DMS79 treated with DMSO at 0.1 percent for 48 hours (cell line): Measurements from ENCODE around the gene SFXN4.
"Not testable (repeated sequence)": the region's sequence is repeated elsewhere in the genome, so short reads cannot be mapped to it uniquely, and the experiment has no call there.

Experiments used
- DNase-seq: peaks from one replicate; lab custom pipeline; 2025; lab: John Stamatoyannopoulos, UW

The SFXN4 gene

DNA sequence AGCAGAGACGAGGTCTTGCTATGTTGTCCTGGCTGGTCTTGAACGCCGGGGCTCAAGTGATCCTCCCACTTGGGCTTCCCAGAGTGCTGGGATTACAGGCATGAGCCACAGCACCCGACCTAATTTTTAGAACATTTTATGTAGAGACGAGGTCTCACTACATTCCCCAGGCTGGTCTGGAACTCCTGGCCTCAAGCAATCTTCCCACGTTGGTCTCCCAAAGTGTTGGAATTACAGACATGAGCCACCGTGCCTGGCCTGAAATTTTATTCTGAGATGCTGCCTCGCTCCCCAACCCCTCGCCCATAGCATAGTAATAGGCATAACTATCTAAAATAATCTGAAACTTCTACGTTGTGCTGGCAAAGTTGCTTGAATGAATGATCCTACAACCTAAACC lies 21.9 kb downstream of the SFXN4 start:
- no peak for DNase-seq

DNA sequence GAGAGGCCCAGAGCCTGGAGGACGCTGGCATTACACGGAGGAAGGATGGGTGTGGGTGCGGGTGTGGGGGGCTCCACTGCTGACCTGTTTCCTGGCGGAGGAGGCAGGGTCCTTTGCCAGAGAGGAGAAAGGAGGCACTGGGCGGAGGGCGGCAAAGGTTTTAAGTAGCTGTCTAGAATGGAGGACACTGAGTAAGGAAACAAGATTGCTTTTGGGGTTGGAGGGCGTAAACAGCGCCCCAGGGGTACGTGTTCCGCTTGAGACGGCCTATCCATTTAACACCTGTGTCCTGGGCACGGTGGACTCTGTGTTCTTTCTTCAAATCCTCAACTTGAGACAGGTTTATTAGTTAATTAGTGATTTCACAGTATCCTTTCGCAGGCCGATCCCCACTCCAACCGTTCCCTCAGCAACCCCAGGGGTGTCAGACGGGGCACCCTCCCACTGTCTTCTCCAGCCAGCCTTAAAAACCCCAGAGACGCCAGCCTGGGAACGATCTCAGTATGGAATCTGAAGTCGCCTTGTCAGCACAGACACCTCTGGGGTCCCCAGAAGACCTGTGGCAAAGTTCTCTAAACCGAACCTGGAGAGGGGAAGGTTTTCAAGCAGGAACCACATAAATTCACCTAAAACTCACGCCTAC lies 24.8 kb downstream of the SFXN4 start:
- DNase-seq: no peak

DNA sequence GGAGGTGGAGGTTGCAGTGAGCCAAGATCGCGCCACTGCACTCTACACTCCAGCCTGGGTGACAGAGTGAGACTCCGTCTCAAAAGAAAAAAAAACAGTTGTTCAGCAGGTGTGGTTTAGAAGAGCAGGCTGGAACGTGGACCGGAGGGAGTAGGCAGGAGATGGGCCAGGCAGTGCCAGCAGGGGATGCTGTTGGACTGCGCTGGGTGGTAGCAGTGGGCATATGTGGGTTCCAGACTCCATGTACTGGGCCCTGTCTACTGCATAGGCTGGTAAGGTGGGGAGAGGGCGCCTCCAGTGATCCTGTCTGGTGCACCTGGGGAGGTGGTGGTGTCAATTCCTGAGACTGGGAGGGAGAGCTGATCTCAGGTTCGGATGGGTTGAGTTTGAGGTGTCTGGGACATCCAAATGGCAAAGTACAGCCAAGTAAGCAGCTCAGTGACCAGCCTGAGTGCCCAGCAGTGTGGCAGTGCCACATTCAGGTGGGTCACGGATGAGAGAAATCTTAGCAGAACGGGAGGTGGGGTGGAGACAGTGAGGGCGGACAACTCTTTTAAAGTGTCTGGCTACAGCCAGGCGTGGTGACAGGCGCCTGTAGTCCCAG lies 25.9 kb downstream of the SFXN4 start:
- DNase-seq: peak; percentile 0

DNA sequence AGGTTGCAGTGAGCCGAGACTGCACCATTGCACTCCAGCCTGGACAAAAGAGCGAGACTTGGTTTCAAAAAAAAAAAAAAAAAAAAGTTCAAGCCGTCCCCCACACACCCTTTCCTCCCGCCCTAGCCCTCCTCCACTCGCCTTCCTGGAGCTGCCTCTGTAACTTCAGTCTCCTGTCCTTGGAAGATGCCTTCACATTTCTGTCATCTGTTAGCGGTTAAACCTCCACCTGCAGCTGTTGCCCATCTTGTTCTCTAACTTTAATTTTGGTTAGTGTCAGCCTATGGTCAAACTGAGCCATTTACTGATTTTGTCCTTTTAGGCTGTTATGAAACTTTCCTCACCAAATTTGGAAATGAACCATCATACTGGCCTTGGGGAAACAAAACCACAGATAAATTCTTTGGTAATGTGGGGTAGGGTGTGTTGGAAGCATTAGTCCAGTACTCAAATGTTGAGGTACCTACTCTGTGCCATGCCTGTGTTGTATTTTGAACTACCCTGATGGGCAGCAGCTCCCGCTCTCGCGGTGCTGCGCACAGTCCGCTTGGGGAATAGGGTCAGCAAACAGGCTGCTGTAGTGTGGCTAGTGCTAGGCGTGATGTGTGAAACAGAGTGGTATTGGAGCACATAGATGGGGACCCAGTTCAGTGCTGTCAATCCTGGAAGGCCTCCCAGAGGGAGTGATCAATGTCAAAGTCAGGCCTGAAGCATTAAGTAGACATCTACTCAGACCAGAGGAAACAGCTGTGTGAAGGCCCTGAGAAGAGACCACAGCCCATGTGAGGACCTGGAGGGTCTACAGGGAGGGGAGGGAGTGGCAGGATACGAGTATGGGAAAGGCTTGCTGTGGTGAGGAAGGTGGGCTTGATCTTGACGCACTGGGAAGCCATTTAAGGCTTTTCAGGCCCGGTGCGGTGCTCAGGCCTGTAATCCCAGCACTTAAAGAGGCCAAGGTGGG lies 26.9 kb downstream of the SFXN4 start:
- DNase-seq: no peak

DNA sequence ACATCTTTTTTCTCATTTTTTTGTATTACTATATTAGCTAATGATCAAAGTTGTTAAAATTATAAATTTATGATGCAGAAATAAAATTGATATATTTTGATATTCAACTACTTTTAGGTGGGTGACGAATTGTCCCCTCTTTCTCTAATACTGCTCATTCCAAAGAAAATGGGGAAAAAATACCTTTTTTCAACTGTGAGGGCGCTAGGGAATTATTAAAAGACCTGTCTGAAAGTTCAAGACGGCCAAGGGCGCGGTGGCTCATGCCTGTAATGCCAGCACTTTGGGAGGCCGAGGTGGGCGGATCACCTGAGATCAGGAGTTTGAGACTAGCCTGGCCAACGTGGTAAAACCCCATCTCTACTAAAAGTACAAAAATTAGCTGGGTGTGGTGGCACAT lies 27.6 kb downstream of the SFXN4 start:
- DNase-seq: not testable (repeated sequence)

DNA sequence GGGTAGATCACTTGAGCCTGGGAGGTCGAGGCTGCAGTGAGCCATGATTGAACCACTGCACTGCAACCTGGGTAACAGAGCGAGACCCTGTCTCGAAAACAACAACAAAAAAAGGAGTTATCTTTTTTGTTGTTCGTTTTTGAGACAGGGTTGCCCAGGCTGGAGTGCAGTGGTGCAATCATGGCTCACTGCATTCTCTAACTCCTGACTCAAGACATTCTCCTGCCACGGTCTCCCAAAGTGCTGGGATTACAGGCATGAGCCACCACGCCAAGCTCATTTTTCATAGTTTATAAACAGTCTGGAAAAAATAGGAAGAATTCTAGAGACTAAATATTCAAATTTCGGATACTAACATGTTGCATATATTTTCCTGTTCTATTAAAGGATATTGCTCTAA lies 29.4 kb downstream of the SFXN4 start:
- DNase-seq: no peak

DNA sequence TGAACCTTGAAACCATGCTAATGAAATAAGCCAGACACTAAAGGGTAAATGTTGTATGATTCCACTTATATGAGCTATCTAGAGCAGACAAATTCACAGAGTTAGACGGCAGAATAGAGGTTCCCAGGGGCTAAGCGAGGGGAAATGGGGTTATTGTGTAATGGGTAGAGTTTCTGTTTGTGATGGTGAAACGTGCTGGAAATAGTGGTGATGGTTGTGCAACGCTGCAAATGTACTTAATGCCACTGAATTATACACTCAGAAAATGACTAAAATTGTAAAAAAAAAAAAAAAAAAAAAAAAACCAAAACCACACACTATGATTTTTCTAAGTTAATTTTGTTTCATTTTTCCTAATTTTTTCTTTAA lies 30.0 kb downstream of the SFXN4 start:
- DNase-seq: no peak

DNA sequence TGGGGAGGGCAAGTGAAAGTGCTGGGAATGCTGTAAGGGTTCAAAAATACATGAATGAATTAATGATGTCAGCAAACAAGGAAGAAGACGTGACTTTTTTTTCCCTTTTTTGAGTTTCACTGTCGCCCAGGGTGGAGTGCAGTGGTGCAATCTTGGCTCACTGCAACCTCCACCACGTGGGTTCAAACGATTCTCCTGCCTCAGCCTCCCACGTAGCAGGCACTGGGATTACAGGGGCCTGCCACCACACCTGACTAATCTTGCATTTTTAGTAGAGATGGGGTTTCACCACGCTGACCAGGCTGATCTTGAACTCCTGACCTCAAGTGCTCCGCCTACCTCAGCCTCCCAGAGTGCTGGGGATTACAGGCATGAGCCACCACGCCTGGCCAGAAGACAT lies 31.6 kb downstream of the SFXN4 start:
- DNase-seq: no peak

DNA sequence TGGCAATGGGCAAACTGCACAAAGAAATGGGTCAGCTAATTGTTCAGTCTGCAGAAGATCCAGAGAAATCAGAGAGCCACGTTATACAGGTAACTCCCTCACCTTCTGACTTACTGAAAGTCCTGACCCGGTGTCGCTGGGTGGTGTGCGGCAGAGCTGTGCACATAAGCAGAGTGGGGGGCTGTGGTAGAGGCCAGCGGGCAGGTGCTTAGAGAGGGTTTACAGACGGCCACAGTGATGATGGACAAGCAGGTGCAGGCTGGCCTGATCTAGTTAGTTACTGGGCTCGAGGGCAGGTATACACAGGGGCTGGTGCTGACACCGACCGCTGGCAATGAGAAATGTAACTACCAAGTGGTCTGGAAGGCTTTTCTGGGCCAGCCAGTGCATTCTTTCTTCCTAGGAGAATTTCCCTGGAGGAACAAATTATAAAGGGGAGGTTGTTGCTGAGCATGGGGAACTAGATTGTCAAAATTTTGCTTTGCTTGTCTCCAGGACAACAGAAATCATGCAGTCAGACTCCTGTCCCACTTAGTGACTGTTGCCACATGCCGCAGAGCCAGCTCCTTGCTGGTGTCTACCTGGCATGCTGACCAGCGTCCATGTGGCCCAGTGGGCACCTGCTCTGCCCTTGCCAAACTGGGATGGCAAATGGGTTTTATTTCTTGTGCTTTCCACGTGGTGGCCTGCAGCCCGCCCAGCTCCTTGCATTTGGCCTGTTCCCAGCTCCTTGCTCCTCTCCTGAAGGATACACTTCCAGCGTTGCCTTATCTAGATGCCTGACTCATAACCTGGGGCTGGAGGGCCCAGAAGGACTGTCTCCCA lies 32.8 kb downstream of the SFXN4 start:
- DNase-seq: no peak

DNA sequence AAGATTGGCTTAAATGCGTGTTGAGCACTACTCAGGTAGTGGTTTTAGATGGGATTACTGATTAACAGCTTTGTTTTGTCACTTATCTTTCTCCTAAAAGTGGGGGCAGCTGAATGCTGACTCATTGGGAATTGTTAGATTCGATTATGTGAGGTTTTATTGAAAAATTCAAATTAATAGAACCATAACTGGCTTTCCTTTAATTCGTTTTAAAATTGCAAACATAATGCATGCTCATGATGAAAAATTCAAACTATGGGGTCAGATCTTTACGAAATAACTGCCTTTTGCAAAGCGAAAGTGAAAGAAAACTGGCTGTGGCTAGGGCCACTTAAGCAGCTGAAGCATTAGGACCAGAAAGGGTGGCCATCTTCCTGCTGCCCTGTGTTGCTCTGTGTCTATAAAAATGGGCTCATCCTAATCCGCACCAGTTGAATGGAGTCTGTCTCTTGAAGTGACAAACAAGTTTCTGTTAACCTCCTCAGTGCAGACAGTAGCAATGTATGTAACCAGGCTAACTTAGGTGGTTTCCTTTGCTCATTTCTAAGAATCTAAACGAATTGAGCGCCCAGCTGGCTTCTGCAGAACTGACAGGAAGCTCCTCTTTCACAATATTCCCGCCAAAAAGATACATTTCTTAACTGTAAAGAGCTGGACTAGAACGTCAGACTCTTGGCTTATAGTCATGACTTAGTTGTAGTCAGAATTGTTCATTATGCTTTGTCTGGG lies 33.8 kb downstream of the SFXN4 start:
- DNase-seq: peak; percentile 30

DNA sequence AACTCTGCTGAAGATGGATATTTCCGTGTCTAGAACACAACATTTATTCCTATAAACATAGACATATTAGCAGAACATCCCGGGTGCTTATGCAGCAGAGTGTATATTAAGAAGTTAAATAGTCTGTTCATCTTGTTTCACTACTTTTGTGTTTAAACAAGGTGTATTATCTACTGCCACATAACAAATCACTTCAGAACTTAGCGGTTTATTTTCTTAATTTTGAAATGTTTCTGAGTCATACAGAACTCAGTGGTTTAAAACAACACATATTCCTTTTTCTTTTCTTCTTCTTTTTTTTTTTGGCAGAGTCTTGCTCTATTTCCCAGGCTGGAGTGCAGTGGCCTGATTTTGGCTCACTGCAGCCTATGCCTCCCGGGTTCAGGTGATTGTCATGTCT lies 35.8 kb downstream of the SFXN4 start:
- no peak for DNase-seq

DNA sequence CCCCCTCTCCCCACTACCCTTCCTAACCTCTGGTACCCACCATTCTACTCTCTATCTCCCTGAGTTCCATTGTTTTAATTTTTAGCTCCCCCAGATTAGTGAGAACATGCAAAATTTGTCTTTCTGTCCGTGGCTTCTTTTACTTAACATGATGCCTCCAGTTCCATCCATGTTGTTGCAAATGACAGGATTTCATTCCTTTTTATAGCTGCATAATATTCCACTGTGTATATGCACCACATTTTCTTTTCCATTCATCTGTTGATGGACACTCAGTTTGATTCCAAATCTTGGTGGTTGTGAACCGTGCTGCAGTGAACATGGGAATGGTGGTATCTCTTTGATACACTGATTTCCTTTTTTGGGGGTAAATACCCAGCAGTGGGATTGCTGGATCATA lies 39.6 kb downstream of the SFXN4 start:
- no peak for DNase-seq

DNA sequence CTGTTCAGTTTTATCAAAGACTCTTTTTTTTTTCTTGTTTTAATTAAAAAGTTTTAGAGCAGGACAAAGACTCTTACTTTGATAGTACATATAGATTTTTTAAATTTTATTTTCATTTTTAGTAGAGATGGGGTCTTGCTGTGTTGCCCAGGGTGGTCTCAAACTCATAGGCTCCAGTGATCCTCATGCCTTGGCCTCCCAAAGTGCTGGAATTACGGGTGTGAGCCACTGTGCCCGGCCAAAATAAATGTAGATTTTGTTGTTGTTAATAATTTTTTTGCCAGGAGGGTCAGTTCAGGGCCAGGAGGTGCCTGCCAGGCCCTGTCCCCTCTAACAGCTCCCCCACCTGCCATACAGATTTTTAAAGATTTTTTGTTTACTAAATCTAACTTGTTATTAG lies 44.6 kb downstream of the SFXN4 start:
- no peak for DNase-seq

DNA sequence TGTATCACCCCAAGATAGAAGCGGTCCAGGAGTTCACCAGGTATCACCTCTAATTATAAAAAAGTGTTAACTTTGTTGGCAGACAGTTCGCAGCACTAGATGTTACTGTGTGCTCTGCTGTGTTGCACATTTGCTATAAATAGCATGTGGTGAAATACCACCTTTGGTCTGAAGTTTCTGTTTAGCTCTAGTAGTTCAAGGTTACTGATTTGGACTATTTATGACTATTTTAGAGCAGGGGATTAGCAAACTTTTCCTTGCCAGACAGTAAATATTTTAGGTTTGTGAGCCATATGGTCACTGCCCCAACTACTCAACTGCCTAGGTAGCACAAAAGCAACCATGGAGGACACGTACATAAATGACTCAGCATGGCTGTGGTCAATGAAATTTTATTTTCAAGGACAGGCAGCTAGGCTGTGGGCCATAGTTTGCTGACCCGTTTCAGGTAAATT lies 45.1 kb downstream of the SFXN4 start:
- no peak for DNase-seq

DNA sequence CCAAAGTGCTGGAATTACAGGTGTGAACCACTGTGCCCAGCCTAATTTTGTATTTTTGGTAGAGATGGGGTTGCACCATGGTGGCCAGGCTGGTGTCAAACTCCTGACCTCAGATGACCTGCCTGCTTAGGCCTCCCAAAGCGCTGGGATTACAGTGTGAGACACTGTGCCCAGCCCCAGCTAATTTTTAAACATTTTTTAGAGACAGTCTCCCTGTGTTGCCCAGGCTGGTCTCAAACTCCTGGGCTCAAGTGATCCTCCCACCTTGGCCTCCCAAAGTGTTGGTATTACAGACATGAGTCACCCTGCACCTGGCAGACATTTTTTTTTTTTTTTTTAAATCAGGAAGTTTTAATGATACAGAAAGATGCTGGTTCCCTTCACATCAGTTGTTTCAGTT lies 46.1 kb downstream of the SFXN4 start:
- no peak for DNase-seq

DNA sequence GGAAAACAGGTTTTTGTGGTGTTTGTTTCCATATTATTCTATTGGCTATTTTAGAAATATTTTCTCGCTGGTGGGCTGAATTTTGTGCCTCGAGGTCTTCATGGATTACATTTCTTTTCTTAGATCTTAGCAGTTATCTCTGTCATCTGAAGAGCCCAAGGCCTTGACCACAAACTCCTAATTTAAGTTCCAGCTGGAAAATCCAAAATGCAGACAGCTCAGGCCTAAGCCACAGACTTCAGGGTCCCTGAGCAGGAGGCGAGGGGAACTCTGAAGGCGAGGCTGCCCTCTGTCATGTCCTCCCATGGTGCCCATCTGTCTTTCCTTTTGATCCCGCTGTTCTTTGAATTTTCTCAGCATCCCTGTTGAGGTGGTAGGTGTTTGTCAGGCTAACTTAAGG lies 47.3 kb downstream of the SFXN4 start:
- DNase-seq: no peak

DNA sequence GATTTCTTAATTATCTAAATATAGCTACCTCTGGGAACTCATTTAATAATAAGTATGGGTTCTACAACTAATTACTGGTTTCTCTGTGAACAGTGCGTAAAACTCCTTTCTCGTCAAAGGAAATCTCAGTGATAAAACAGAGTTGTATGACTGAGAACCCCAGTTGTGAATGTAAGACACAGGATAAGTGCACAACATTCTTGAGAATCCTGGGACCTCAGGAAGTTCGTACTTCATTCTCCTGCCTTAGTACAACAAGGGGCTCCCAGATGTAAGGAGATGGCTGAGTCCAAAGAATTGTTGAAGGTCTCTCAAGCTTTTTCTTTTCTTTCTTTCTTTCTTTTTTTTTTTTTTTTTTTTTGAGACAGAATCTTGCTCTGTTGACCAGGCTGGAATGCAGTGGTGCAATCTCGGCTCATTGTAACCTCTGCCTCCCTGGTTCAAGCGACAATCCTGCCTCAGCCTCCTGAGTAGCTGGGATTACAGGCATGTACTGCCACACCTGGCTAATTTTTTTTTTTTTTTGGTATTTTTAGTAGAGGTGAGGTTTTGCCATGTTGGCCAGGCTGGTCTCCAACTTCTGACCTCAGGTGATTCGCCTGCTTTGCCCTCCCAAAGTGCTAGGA lies 49.1 kb downstream of the SFXN4 start:
- no peak for DNase-seq

DNA sequence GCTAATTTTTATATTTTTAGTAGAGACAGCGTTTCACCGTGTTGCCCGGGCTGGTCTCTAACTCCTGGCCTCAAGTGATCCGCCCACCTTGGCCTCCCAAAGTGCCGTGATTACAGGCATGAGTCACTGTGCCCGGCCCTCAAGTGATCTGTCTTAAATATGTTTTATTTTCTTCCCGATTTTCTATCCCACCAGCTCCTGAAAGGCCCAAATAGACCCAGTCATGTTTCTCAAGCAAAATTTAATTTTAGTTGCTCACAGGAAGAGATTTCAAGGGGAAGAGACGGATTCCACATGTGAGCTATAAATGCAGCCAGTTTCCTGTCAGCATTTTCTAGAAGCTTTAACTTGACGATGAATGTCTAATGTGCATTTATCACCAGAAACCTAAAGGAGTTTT lies 49.6 kb downstream of the SFXN4 start:
- no peak for DNase-seq

DNA sequence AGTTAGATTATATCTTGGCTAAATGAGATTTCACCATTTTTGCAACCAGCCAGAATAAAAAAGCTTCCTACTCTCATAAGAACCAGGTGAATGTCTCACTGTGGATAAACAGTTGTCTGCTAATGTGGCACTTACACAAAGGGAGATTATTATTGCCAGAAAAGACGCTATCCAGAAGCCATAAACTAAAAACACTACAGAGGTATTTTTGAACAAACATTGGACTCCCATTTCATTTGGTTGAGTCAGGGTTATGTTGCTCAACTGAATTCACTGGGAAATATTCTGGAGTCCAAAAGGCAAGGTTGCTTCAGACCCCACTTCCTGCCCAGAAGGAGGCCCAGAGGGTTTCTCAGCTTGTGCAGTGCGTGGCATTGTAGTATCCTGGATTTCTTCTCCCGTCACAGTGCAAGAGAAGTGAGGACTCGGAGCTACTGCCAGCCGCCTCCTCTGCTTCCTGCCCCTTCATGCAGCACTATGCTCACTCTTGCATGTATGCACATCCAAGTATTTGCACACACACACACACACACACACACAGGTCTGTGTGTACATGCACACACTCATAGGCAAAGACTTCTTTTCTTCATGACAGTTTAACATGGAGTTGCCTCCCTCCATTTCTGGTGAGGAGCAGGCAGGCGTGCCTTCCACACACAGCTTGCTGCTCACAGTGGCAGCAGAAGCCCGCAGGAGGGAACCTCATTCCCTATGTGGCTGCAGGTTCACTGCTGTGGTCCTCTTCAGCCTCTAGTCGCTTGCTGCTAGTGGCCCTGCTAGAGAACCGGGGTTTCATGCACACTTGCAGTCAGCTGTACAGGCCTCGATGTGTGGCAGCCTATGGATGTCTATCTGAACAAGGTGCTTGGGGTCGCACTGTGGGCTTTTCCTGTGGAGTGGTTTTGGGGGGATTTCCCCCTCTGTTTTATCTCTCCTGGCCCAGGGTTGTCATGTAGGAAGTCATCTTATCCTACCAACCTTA lies 51.5 kb downstream of the SFXN4 start:
- no peak for DNase-seq

DNA sequence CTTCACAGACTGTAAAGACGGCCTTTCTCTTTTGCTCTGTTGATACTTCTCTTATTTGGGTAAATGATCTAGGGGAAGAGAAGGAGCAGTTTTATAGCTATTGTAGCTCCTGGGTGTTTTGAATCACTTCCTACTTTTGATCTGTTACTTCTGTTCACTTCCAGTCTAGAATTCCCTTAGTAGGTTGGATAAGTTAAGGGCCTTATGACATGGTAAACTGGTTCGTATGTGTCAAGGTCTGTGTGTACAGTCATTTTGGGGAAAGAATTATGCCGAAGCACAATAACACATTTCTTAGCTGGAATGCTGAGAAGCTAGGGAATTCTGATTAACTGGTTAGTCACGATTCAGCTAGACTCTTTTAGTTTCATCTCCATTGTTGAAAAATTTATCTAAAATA lies 53.5 kb downstream of the SFXN4 start:
- DNase-seq: no peak
